IMR-90 (cell line): Measurements from ENCODE around the gene RFX4. TPM values are rescaled to one million over a fixed set of nuclear protein-coding genes. Genes with fewer than 3 reads are reported as not detected.

ENCODE experiments used
- ATAC-seq: fragments of 200-7000 bp; cut with Tn5 transposase; 2 replicates; pipeline ENCODE4 v1.9.1; 2020; ENCODE audit warnings: low read depth, mild to moderate bottlenecking, moderate library complexity
- BruUV-seq: library from RNA; stranded (reverse); fragments of 400-500 nt; replicated peaks from 2 replicates; lab custom pipeline; 2021; lab: Mats Ljungman, UMichigan
- CTCF ChIA-PET: fragments of 300-600 bp; formaldehyde crosslinking; extraction: SDS; loops from one replicate; lab custom pipeline; 2021; ENCODE audit warnings: antibody characterized with exemption; lab: Yijun Ruan, JAX
- POLR2A ChIA-PET: fragments of 300-600 bp; sonication (Branson Sonifier 250); formaldehyde crosslinking; loops from one replicate; lab custom pipeline; 2022; ENCODE audit warnings: antibody characterized with exemption; ENCODE audit not compliant: unreplicated experiment; lab: Charles Lee
- DNase-seq: peaks from one replicate; pipeline ENCODE4 v3.0.0; 2013
- H2AFZ ChIP-seq: replicated peaks from 2 replicates; pipeline ENCODE3; 2013; ENCODE audit warnings: low read length, mild to moderate bottlenecking; ENCODE audit not compliant: poor library complexity
- H2AK5ac ChIP-seq: 2 replicates; pipeline ENCODE4 v1.6.1; 2013; ENCODE audit warnings: low read depth, low read length, inconsistent platforms
- H2AK9ac ChIP-seq: replicated peaks from 2 replicates; pipeline ENCODE3; 2013; ENCODE audit warnings: mild to moderate bottlenecking, low read depth, low read length, moderate library complexity; ENCODE audit not compliant: poor library complexity
- H2BK120ac ChIP-seq: 2 replicates; pipeline ENCODE4 v1.6.1; 2013; ENCODE audit warnings: low read depth, low read length, inconsistent platforms
- H2BK15ac ChIP-seq: 3 replicates; pipeline ENCODE4 v1.6.1; 2013; ENCODE audit warnings: low read depth, low read length, inconsistent platforms
- H2BK20ac ChIP-seq: 2 replicates; pipeline ENCODE4 v1.6.1; 2013; ENCODE audit warnings: low read depth, mild to moderate bottlenecking, inconsistent platforms, low read length, moderate library complexity
- H2BK5ac ChIP-seq: 2 replicates; pipeline ENCODE4 v1.6.1; 2013; ENCODE audit warnings: mild to moderate bottlenecking, low read depth, low read length, inconsistent platforms; ENCODE audit not compliant: poor library complexity, severe bottlenecking
- H3K14ac ChIP-seq: replicated peaks from 2 replicates; pipeline ENCODE4 v1.6.1; 2013; ENCODE audit warnings: low read depth, low read length, inconsistent platforms
- H3K18ac ChIP-seq: 2 replicates; pipeline ENCODE4 v1.6.1; 2013; ENCODE audit warnings: low read depth, low read length, control low read depth
- H3K23ac ChIP-seq: 2 replicates; pipeline ENCODE4 v1.6.1; 2013; ENCODE audit warnings: low read depth, low read length, inconsistent platforms
- H3K27ac ChIP-seq: 2 replicates; pipeline ENCODE4 v1.5.1; 2013; ENCODE audit warnings: mild to moderate bottlenecking, control low read depth, low read length; ENCODE audit not compliant: insufficient read depth
- H3K27me3 ChIP-seq: 2 replicates; pipeline ENCODE4 v1.6.1; 2013; ENCODE audit warnings: low read length; ENCODE audit not compliant: control insufficient read depth, insufficient read depth
- H3K36me3 ChIP-seq: 2 replicates; pipeline ENCODE4 v1.6.1; 2013; ENCODE audit warnings: low read length, mixed read lengths; ENCODE audit not compliant: control insufficient read depth, insufficient read depth
- H3K4ac ChIP-seq: 2 replicates; pipeline ENCODE4 v1.6.1; 2013; ENCODE audit warnings: low read depth, low read length, inconsistent platforms
- H3K4me1 ChIP-seq: 2 replicates; pipeline ENCODE4 v1.6.1; 2013; ENCODE audit warnings: low read length, mixed read lengths; ENCODE audit not compliant: control insufficient read depth, insufficient read depth
- H3K4me2 ChIP-seq: 2 replicates; pipeline ENCODE4 v1.6.1; 2013; ENCODE audit warnings: low read depth, mild to moderate bottlenecking, control low read depth, low read length, moderate library complexity
- H3K4me3 ChIP-seq: 2 replicates; pipeline ENCODE4 v1.5.1; 2013; ENCODE audit warnings: low read depth, mild to moderate bottlenecking, control low read depth, low read length, moderate library complexity; ENCODE audit not compliant: insufficient read depth
- H3K56ac ChIP-seq: 2 replicates; pipeline ENCODE4 v1.6.1; 2013; ENCODE audit warnings: low read length, inconsistent platforms; ENCODE audit not compliant: insufficient read depth; ENCODE audit errors: extremely low read depth
- H3K79me1 ChIP-seq, 2 experiments: 2 replicates each; pipeline ENCODE4 v1.6.1; 2013; ENCODE audit warnings: low read length in 2 of 2, inconsistent platforms in 1 of 2, low read depth in 1 of 2
- H3K9ac ChIP-seq: 2 replicates; pipeline ENCODE4 v1.6.1; 2013; ENCODE audit warnings: low read depth, low read length, control low read depth
- H3K9me1 ChIP-seq: 2 replicates; pipeline ENCODE4 v1.6.1; 2013; ENCODE audit warnings: low read length, inconsistent platforms; ENCODE audit not compliant: insufficient read depth
- H3K9me3 ChIP-seq: 2 replicates; pipeline ENCODE4 v1.6.1; 2013; ENCODE audit warnings: low read length; ENCODE audit not compliant: control insufficient read depth, insufficient read depth
- H4K20me1 ChIP-seq: 2 replicates; pipeline ENCODE4 v1.6.1; 2013; ENCODE audit warnings: low read length, inconsistent platforms; ENCODE audit not compliant: insufficient read depth
- H4K5ac ChIP-seq: 2 replicates; pipeline ENCODE4 v1.6.1; 2013; ENCODE audit warnings: mild to moderate bottlenecking, low read depth, low read length, control low read depth
- H4K8ac ChIP-seq, 2 experiments: 2 replicates each; pipeline ENCODE4 v1.6.1; 2013; ENCODE audit warnings: low read depth in 2 of 2, low read length in 2 of 2, control low read depth in 1 of 2, inconsistent platforms in 1 of 2
- H4K91ac ChIP-seq: 2 replicates; pipeline ENCODE4 v1.6.1; 2013; ENCODE audit warnings: low read depth, low read length, inconsistent platforms; ENCODE audit not compliant: insufficient read depth
- MXI1 ChIP-seq: IDR thresholded peaks from 2 replicates; pipeline ENCODE4 v1.6.1; 2012; ENCODE audit warnings: low read depth, mild to moderate bottlenecking, low read length, moderate library complexity, borderline replicate concordance
- POLR2A ChIP-seq: IDR thresholded peaks from 2 replicates; pipeline ENCODE4 v1.6.1; 2012; ENCODE audit warnings: mild to moderate bottlenecking, low read depth, low read length
- RAD21 ChIP-seq: IDR thresholded peaks from 2 replicates; pipeline ENCODE4 v1.6.1; 2012; ENCODE audit warnings: low read length, improper control_type of control experiment
- WGBS, 2 experiments: methylation state at CpG; one replicate each; pipeline versions ENCODE4 v1.1.5 to v1.1.7; 2013; ENCODE audit warnings: missing lambda C conversion rate in 2 of 2; ENCODE audit not compliant: insufficient read length in 1 of 2; ENCODE audit errors: extremely low coverage in 2 of 2; 5-methylcytosine and 5-hydroxymethylcytosine counted together
- dilution Hi-C: fragments of 300-500 bp; cut with HindIII; formaldehyde crosslinking; loops from one replicate; pipeline ENCODE4 v1.14.3; 2018; ENCODE audit warnings: low sequenced_read_pairs; ENCODE audit not compliant: unreplicated experiment
- in situ Hi-C: fragments of 300-500 bp; cut with MboI; formaldehyde crosslinking; loops from 3 replicates; pipeline ENCODE4 v1.14.3; 2019; ENCODE audit warnings: low sequenced_read_pairs, inconsistent platforms, mixed read lengths
- intact Hi-C: fragments of 100-400 bp; cut with micrococcal nuclease; formaldehyde crosslinking; loops from 2 replicates; pipeline ENCODE4 v1.10.0; 2022
- polyA plus RNA-seq, 3 experiments: library from polyadenylated mRNA; depleted of rRNA; stranded (reverse); fragments of >200 nt; gene quantifications; 2 replicates each; pipeline ENCODE4 v1.2.3, GENCODE V29; 2012; ENCODE audit warnings: low replicate concordance in 1 of 3
- total RNA-seq: library from RNA; depleted of rRNA; stranded (reverse); fragments of >200 nt; gene quantifications from 2 replicates; pipeline ENCODE4 v1.2.3, GENCODE V29; 2012
- TF ChIP-seq, protein P1 (sequence below): fragments of 150-350 bp; IDR thresholded peaks from 2 replicates; pipeline ENCODE4 v1.6.1; 2017; ENCODE audit warnings: mild to moderate bottlenecking, antibody characterized with exemption, low read length, low read depth

Gene RFX4
- total and polyA plus RNA-seq, 2 of the 4 experiments (the other 2 are of a cell fraction): not detected

DNA sequence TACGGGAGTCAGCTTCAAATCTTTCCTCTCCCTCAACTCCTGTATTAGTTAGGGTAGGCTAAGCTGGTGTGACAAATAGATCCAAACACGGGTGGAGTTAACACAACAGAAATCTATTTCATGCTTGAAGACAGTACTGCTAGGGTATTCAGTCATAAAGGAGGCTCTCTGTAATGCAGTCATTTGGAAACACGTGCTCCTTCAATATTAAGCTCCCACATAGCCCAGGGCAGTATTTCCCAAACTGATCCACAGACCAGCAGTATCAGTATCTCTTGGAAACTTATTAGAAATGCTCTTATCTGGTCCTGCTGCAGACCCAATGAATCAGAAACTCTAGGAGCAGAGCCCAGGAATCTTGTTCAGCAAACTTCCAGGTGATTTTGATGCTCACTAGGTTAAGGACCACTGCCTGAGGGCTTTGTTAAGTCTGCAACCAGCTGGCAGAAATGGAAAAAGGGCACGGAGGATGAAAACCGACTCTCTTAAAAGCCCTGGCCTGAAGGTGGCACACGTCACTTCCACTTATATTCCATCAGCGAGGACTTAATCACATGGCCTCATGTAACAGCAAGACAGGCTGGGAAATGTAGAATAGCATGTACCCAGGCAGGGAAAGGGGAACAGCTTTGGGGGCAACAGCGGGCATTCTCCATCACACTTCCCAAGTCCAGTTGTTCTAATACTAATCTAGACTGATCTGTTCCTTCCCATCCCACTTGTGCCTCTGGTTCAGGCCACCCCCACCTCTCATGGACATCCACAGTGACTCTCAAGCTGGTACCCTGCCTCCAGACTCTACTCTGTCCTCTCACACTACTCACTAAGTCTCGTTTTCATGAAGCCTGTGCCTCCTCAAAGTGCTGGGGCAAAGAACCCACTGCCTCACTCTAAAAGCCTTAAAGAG lies 153.5 kb downstream of the RFX4 start:
- no peak overlapping the region for H4K5ac ChIP-seq
- POLR2A ChIA-PET: no interaction called here
- no peak overlapping the region for H3K23ac ChIP-seq
- H3K27ac ChIP-seq: no peak overlapping the region
- H3K36me3 ChIP-seq: no peaks in the 10 kb centered on the region
- peaks cover 2% of the 10 kb centered on the region for H3K27me3 ChIP-seq
- no peak overlapping the region for H2BK15ac ChIP-seq
- H3K14ac ChIP-seq: no peak overlapping the region
- no peak overlapping the region for H4K8ac ChIP-seq
- H2AK5ac ChIP-seq: no peak overlapping the region
- intact Hi-C loops (no loop called here), in situ Hi-C loops (no loop called here), dilution Hi-C loops (no loop called here)
- no peaks in the 10 kb centered on the region for H3K9me3 ChIP-seq
- H3K4me2 ChIP-seq: no peak overlapping the region
- 60% methylated on average over 1 of the region's 9 CpGs; no CpG with 5 or more reads in 1 of the 2 experiments for WGBS, 2 experiments
- H2BK120ac ChIP-seq: no peak overlapping the region
- no peak overlapping the region for H3K18ac ChIP-seq
- H4K91ac ChIP-seq: no peak overlapping the region
- H3K4ac ChIP-seq: no peak overlapping the region
- no peak overlapping the region for H3K56ac ChIP-seq
- TF ChIP-seq MXI1 (no peak), RAD21 (no peak), POLR2A (no peak)
- TF ChIP-seq, protein P1, sequence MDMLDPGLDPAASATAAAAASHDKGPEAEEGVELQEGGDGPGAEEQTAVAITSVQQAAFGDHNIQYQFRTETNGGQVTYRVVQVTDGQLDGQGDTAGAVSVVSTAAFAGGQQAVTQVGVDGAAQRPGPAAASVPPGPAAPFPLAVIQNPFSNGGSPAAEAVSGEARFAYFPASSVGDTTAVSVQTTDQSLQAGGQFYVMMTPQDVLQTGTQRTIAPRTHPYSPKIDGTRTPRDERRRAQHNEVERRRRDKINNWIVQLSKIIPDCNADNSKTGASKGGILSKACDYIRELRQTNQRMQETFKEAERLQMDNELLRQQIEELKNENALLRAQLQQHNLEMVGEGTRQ: no peak
- H3K4me1 ChIP-seq: no peaks in the 10 kb centered on the region
- H2BK5ac ChIP-seq: no peak overlapping the region
- H3K4me3 ChIP-seq: no peak overlapping the region
- ATAC-seq (no peak), DNase-seq (no peak)
- no peak overlapping the region for H3K9ac ChIP-seq
- no peaks in the 10 kb centered on the region for H4K20me1 ChIP-seq
- no peaks in the 10 kb centered on the region for H3K79me1 ChIP-seq
- no peaks in the 10 kb centered on the region for H3K9me1 ChIP-seq
- H2AFZ ChIP-seq: no peak overlapping the region
- CTCF ChIA-PET: no interaction called here
- H2BK20ac ChIP-seq: no peak overlapping the region
- H2AK9ac ChIP-seq: no peak overlapping the region
- BruUV-seq: no TSS peak
